Neural cell (in vitro differentiated cells): ENCODE data around the gene MEF2D.

Source experiments
- CTCF ChIP-seq: fragments of 450-650 bp; IDR thresholded peaks from 2 replicates; pipeline ENCODE4 v1.5.1; 2014; ENCODE audit warnings: antibody characterized with exemption, mild to moderate bottlenecking, moderate library complexity; ENCODE audit not compliant: poor library complexity, severe bottlenecking
- EP300 ChIP-seq: fragments of 450-650 bp; conservative IDR thresholded peaks from 2 replicates; pipeline ENCODE4 v1.6.1; 2014; ENCODE audit warnings: antibody characterized with exemption, mild to moderate bottlenecking, moderate library complexity; ENCODE audit not compliant: poor library complexity, severe bottlenecking
- EZH2 ChIP-seq: fragments of 200-600, 300-800 bp; shearing (Covaris generic), sonication (generic); IDR thresholded peaks from 2 replicates; pipeline ENCODE4 v1.6.1; 2014; ENCODE audit warnings: antibody characterized with exemption, low read length, borderline replicate concordance, mild to moderate bottlenecking; ENCODE audit not compliant: insufficient read depth, poor library complexity, severe bottlenecking
- RAD21 ChIP-seq: fragments of 450-650 bp; conservative IDR thresholded peaks from 2 replicates; pipeline ENCODE4 v1.6.1; 2014; ENCODE audit warnings: antibody characterized with exemption, mild to moderate bottlenecking, moderate library complexity
- TAF1 ChIP-seq: IDR thresholded peaks from 2 replicates; pipeline ENCODE4 v1.6.1; 2012; ENCODE audit warnings: low read depth

- TF ChIP-seq CTCF (no peak), EZH2 (no peak), RAD21 (no peak), TAF1 (no peak), EP300 (no peak)
These were observed 77.9 kb downstream of the MEF2D start for GRCh38 chr1:156422602-156423091.
